GM19193 (cell line): ENCODE data around the gene OGN.

Experiments used
- POLR2A ChIP-seq: IDR thresholded peaks from 4 replicates; pipeline ENCODE4 v1.6.1; 2011; ENCODE audit not compliant: insufficient read depth, insufficient read length; ENCODE audit errors: extremely low read depth

Gene OGN

DNA sequence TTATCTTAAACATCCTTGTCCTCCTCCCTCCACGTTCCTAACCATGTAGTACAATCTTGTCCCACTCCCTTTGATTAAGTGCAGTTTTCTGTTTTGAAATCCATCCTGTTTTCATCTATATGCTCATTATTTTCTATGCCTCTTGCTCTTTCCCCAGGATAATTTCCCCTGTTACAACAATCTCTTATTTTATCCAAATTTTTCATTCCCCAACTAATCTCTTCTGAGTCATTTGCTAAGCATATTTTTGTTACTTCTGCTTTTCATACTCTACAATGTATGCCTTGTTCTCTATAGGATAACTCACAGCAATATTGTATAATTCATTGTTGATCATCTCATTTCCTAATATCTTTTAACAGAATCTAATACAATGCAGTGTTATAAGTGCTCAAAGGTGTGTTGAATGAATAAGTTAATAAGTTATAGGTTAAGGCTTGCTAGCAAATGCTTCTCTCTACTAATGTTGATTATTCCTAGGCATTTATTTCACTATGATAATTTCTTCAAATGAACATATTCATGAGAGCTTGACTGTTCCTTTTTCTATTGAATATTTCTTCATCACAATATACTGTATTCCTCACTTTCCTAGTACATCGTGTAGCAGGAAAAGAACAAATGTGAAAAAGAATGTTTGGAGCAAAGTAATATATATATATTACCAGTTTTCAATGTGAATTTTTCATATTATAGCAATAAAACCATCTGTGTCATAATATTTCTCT lies 18.4 kb upstream of the OGN start:
- no peak for TF ChIP-seq POLR2A

DNA sequence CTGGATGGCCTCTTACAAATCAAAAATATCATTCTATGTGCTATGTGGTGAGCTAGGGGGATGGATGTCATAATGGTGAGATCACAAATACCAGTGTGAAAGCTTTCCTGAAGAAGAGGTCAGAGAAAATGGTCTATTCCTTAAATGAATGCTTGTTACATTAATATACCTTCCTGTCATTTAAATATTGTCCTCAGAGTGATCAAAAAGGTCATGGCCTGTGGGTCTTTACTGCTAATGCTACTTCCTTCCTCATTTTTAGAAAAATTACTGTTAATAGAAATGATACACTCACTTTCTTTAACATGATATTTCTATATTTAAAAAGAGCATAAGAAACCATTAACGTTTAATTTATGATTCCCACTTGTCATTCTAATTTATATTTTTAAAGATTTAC lies 10.2 kb upstream of the OGN start:
- no peak for TF ChIP-seq POLR2A

DNA sequence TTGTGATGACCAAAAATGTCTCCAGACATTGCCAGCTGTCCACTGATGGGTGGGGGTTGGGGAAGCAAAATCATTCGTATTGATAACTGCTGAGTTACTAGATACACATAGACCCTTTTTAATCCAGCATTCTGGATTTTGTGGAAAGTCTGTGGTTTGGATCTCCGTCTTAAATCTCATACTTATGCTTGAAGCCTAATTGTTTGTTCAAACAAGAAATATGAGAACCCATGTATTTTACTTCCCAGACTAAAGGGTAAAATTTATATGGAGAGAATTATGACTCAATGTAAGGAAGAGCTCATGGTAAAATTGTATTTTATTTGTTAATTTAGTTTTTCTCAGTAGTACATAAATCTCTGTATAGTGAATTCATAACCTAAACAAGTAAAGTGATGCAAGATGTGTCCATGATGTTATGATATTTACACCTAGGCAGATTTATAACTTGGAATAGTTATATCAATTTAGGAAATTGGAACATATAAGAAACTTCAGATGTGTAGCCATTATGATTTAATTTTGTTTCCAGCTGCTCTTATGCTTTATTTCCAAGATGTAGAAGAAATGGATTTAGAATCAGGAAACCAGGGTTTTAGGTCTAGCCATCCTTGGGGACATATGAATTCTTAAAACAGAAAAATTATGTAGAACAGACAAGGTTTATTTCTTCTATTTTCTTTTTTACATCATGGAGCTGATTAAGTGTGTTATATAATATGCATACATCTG lies 4.5 kb upstream of the OGN start:
- TF ChIP-seq POLR2A = no peak

DNA sequence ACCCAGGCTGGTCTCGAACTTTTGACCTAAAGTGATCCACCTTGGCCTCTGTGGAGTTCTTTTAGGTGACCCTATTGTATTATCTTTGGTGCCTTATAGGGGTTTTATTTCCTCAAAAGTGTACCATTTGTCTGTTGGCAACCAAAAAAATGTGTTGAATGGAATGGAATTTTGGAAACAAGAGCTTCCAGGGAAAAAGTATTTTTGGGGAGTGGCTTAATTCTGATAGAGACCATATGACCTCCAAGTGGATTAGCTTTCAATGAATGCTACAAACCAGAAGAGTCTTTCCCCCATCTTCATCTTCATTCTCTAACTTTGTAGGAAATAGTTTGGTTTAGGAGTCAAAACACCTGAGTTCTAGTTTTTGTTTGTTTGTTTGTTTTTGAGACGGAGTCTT lies 3.4 kb upstream of the OGN start:
- TF ChIP-seq POLR2A = no peak

DNA sequence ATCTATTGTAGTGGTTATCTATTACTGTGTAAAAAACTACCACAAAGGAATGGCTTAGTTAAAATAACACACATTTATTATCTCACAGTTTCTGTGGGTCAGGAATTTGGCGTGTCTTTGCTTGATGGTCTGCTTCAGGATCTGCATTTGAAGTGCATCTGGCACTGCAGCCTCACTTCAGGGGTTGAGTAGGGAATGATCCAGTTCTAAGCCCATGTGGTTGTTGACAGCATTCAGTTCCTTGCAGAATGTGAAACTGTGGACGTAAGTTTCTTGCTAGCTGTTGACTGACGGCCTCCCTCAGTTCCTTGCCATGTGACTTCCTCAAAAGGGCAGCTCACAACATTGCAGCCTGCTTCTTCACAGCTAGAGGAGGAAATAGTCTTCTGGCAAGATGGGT lies 2.1 kb upstream of the OGN start:
- no peak for TF ChIP-seq POLR2A

DNA sequence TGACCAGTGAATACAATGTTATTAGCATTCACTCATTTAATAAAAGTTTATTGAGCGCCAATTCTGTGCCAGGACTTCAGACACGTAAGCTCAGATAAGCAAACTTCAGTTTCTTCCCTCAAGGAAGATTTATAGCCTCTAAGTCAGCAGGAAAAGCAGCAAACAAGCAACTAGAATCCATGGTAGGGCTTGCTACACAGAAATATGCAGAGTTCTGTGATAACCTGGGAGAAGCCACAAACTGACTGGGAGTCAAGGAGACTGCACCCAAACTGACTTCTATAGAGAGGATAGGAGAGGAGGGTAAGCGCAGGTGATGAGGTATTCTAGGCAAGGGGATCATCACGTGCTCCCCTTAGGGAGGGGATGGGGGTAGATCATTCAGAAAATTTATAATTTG lies 1.4 kb upstream of the OGN start:
- no peak for TF ChIP-seq POLR2A

DNA sequence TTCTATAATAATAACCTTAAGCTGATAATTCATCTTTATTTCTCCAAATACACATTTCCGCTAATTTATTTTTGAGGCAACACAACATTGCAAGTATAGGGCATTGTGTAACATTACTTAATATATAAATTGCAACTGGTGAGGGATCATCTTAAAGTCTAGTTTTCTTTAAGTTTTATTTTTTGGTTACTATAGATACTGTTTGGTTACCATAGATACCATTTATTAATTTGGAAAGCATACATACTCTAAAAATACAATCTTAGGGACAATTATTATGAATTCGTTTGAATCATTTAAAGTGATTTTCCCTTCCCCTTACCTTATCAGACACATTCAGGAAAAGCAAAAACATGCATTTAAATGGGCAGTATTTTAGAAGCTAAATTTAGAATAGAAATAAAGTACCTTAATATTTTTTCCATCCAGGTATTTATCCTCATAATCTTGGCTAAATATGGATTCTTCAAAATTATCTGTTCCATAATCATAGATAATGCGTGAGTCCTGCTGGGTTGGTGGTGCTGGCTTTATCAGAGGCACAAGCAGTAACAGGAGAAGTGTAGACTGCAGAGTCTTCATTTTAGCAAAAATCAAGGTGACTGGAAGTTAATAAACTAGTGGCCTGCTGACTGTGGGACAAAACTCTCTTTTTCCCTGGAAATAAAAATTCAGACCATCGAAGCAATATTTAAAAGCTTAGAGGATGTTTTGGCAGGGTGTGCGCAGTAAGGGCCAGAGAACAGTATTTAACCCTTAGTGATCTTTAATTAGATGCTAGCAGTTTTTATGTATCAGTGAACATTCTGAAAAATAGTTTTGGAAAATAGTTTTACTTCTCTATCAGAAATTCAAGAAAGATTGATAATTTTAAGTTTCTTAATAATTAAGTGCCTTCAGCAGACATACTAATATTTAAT lies 1.3 kb downstream of the OGN start:
- no peak for TF ChIP-seq POLR2A

DNA sequence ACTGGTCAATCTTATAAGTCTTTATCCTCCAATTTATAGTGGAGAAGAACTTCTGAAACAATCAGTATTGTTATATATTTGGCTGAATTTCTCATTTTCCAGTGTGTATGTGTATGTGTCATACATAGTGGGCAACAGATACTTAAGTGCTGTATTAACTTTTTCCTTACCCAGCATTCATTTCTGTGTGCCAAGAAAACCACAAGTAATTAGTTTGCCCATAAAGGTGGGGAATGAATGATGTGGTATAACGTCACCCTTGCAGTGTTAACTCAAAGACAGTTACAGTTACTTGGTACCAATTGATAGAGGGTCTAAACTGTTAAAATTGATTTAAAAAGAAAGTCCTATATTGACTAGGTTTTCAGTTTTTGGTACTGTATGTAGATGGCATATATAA lies 2.0 kb downstream of the OGN start:
- TF ChIP-seq POLR2A = no peak

DNA sequence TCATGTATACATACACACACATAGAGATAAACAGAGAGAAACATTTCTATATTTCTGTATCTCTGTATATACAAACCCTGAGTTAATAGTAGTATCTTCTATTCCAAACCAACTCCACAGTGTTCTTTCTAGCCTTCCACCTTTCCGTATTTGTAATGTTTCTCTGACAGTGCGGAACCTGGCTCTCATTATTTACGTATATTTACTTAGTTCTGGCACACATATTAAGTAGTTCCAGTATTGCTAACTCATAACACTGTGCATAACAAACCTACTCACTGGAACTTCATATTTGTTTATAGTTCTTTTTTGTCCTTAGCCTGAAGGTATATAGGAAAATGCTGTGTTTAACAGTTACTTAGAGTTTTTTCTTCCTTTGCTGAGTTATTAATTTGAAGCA lies 6.5 kb downstream of the OGN start:
- no peak for TF ChIP-seq POLR2A

DNA sequence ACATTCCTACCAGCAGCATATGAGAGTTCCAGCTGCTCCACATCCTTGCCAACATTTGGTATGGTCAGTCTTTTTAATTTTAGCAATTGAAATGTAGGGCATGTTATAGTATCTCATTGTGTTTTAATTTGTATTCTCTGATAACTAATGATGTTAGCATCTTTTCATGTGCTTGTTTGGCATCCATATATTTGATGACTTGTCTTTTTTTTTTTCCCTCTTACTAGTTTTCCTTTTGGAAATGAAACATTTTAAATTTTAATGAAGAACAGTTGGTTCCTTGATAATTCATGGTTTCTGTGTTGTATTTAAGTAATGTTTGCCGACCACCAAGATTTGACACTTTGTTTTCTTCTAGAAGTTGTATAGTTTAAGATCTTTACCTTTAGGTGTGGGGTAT lies 8.8 kb downstream of the OGN start:
- TF ChIP-seq POLR2A = no peak

DNA sequence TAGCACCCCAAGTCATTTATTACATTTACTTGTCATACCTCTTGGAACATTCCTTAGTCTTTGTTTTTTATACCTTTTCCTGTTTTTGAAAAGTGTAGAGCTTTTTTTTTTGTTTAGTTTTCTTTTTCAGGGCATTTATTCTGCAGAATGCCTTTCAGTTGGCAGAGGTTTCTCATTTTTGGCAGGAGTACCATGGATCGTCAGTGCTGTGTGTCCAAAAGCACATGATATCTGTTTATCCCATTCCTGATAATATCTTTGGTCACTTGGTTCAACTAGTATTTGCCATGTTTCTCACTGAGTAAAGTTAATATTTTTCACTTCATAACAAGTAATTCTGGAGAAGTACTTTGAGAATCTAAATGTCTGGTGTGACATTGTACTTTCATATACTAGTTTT lies 10.7 kb downstream of the OGN start:
- TF ChIP-seq POLR2A = no peak

DNA sequence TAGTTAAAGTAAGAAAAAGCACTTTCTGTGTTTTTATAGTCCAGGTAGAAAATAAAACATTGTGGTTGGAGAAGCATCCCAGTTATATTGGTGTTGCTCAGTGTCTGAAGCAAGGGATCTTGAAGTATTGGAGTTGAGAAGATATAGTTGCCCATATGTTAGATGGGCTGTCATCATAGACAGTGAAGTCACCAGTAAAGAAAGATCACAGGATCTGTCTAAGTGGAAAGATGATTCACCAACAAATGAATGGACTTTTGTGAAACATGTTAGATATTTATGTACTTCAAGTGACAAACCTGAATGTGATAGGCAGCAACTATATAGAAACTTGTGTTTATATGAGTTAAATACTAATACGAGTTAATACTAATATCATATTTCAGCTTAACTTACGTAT lies 11.7 kb downstream of the OGN start:
- no peak for TF ChIP-seq POLR2A

DNA sequence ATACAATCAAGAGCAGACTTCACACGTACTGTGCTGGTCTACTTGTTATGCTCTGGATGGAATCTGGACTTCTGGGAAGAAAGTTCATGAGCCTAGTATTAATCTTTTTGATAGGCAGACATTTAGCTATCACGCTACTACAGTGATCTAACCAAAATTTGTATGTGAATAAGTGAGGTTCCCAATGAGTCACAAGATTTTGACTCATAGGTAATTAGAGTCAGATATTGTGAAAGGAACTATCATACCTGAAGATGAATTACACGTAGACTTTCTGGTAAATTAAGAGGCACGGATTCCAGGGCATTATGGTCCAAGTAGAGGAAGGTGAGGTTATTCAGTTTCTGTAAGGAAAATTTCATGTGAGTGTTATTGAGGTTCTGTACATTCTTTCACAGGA lies 18.4 kb downstream of the OGN start:
- no peak for TF ChIP-seq POLR2A

DNA sequence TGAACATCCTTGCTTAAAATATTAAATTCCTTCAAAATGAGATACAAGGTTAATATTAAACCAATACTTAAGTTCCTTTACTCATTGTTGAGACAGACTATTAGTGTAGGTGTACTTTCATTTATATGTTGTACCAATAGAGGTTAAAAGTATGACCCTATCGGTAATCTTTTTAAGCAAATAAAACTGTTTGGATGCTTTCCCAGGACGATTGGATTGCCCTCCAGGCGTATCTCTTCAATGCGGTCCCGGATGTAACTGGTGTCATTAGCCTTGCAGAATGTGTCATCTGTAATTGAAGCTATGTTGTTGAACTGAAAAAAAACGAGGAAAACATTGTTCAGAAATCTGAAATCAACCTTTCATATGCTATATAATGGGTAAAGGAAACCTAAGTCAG lies 18.9 kb downstream of the OGN start:
- TF ChIP-seq POLR2A = no peak

DNA sequence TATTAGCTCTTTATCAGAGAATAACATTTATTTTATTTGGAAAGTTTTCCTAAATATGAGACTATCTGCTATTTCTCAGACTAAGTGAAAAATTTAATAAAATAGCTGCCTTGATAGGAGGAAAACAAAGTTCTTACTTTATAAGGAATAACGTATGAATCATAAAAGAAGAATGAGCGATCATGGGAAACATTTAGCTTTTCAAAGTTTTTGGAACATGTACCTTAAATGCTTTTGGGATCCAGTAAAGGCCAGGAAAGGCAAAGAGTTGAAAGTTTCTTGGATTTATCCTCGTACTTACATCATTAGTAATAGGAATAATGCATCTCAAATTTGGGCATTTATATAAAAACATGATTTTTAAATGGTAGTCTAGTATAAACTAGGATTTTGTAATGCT lies 19.4 kb downstream of the OGN start:
- no peak for TF ChIP-seq POLR2A
